Osteoblast (primary cell): ENCODE data around the gene TPPP3. TPM values are rescaled to one million over a fixed set of nuclear protein-coding genes. Genes with fewer than 3 reads are reported as not detected.

Experiments used
- DNase-seq: peaks from one replicate; pipeline ENCODE4 v3.0.0; 2011; ENCODE audit warnings: low spot score, mixed read lengths; ENCODE audit not compliant: insufficient read length; ENCODE audit errors: missing footprints
- H2AFZ ChIP-seq: 2 replicates; pipeline ENCODE4 v1.6.0; 2011; ENCODE audit warnings: mild to moderate bottlenecking, low read length
- H3K27ac ChIP-seq: 2 replicates; pipeline ENCODE4 v1.5.1; 2011; ENCODE audit warnings: mild to moderate bottlenecking, low read depth, low read length, moderate library complexity
- H3K27me3 ChIP-seq: 2 replicates; pipeline ENCODE4 v1.6.0; 2012; ENCODE audit warnings: mild to moderate bottlenecking, control low read depth, inconsistent platforms, low read length, moderate library complexity; ENCODE audit not compliant: insufficient read depth
- H3K36me3 ChIP-seq: 2 replicates; pipeline ENCODE4 v1.5.1; 2011; ENCODE audit warnings: mild to moderate bottlenecking, low read length, control low read depth, moderate library complexity; ENCODE audit not compliant: insufficient read depth
- H3K4me1 ChIP-seq: 2 replicates; pipeline ENCODE4 v1.5.1; 2011; ENCODE audit warnings: mild to moderate bottlenecking, low read length, control low read depth, moderate library complexity; ENCODE audit not compliant: insufficient read depth
- H3K4me2 ChIP-seq: 2 replicates; pipeline ENCODE4 v1.6.0; 2011; ENCODE audit warnings: mild to moderate bottlenecking, low read length; ENCODE audit not compliant: insufficient read depth
- H3K4me3 ChIP-seq: fragments of 200-600 bp; sonication (generic); 3 replicates; pipeline ENCODE4 v1.5.1; 2012; ENCODE audit warnings: mild to moderate bottlenecking, low read length, inconsistent platforms; ENCODE audit not compliant: insufficient read depth
- H3K79me2 ChIP-seq: 2 replicates; pipeline ENCODE4 v1.6.0; 2012; ENCODE audit warnings: mild to moderate bottlenecking, low read length, control low read depth, inconsistent platforms; ENCODE audit not compliant: insufficient read depth
- H3K9me3 ChIP-seq: 2 replicates; pipeline ENCODE4 v1.5.1; 2011; ENCODE audit warnings: low read depth, low read length, control low read depth
- H4K20me1 ChIP-seq: 2 replicates; pipeline ENCODE4 v1.6.0; 2012; ENCODE audit warnings: mild to moderate bottlenecking, low read length, control low read depth; ENCODE audit not compliant: insufficient read depth
- CTCF ChIP-seq: IDR thresholded peaks from 2 replicates; pipeline ENCODE4 v1.5.1; 2011; ENCODE audit warnings: mild to moderate bottlenecking, low read depth, low read length, moderate library complexity; ENCODE audit errors: extremely low read depth
- total RNA-seq: library from RNA; depleted of rRNA; stranded (reverse); fragments of >200 nt; gene quantifications from 2 replicates; pipeline ENCODE4 v1.2.3, GENCODE V29; 2012

The TPPP3 gene
- total RNA-seq, 1 donor: 0.72 TPM

GRCh38 chr16:67404740-67405226 is 11.5 kb upstream of the TPPP3 start:
- peak; percentile 58 for DNase-seq

GRCh38 chr16:67403976-67404555 is 10.8 kb upstream of the TPPP3 start:
- no peak overlapping the region for H3K4me3 ChIP-seq
- no peak overlapping the region for H3K4me2 ChIP-seq
- H3K79me2 ChIP-seq: peaks cover 2% of the 10 kb centered on the region
- H4K20me1 ChIP-seq: no peaks in the 10 kb centered on the region
- DNase-seq: peak; percentile 65
- no peak overlapping the region for H3K27ac ChIP-seq
- H3K27me3 ChIP-seq: no peaks in the 10 kb centered on the region
- H3K36me3 ChIP-seq: no peaks in the 10 kb centered on the region
- TF ChIP-seq CTCF: no peak
- peaks cover 28% of the 10 kb centered on the region for H3K4me1 ChIP-seq
- H3K9me3 ChIP-seq: no peaks in the 10 kb centered on the region
- no peak overlapping the region for H2AFZ ChIP-seq

More at GRCh38 chr16:67404740-67405226, 11.5 kb upstream of the TPPP3 start:
- Histone ChIP-seq H3K4me1 (peaks cover 28% of the 10 kb centered on the region), H3K4me2 (no peak overlapping the region), H3K36me3 (no peaks in the 10 kb centered on the region), H3K9me3 (no peaks in the 10 kb centered on the region), H2AFZ (no peak overlapping the region), H3K27me3 (no peaks in the 10 kb centered on the region), H3K4me3 (no peak overlapping the region), H4K20me1 (no peaks in the 10 kb centered on the region), H3K79me2 (peaks cover 2% of the 10 kb centered on the region), H3K27ac (no peak overlapping the region)
- TF ChIP-seq CTCF: no peak

GRCh38 chr16:67400901-67401300 is 7.6 kb upstream of the TPPP3 start:
- no peak overlapping the region for H3K4me2 ChIP-seq
- H3K27me3 ChIP-seq: no peaks in the 10 kb centered on the region
- H3K79me2 ChIP-seq: no peaks in the 10 kb centered on the region
- no peak overlapping the region for H3K4me3 ChIP-seq
- no peak overlapping the region for H2AFZ ChIP-seq
- DNase-seq: peak; percentile 5
- no peaks in the 10 kb centered on the region for H3K9me3 ChIP-seq
- H3K4me1 ChIP-seq: peaks cover 17% of the 10 kb centered on the region
- no peaks in the 10 kb centered on the region for H4K20me1 ChIP-seq
- H3K36me3 ChIP-seq: no peaks in the 10 kb centered on the region
- no peak for TF ChIP-seq CTCF
- no peak overlapping the region for H3K27ac ChIP-seq

GRCh38 chr16:67399749-67400704 is 6.7 kb upstream of the TPPP3 start:
- TF ChIP-seq CTCF: no peak
- DNase-seq: peak; percentile 62
- H3K4me2 ChIP-seq: peak overlapping the region; percentile 72
- H3K9me3 ChIP-seq: no peaks in the 10 kb centered on the region
- H3K4me1 ChIP-seq: peaks cover 9% of the 10 kb centered on the region
- no peak overlapping the region for H3K27ac ChIP-seq
- no peaks in the 10 kb centered on the region for H4K20me1 ChIP-seq
- H3K4me3 ChIP-seq: no peak overlapping the region
- H2AFZ ChIP-seq: no peak overlapping the region
- H3K36me3 ChIP-seq: no peaks in the 10 kb centered on the region
- peaks cover 5% of the 10 kb centered on the region for H3K27me3 ChIP-seq
- no peaks in the 10 kb centered on the region for H3K79me2 ChIP-seq
